Stimulated activated CD4-positive, alpha-beta T cell treated with anti-CD3 and anti-CD28 coated beads, Interleukin-12 subunit alpha, Interleukin-12 subunit beta, amount 100 ng/mL, for 4 hours (primary cell): ENCODE data around the gene NFKBIA.
"Not testable (repeated sequence)": the region's sequence is repeated elsewhere in the genome, so short reads cannot be mapped to it uniquely, and the experiment has no call there.

Experiments
- DNase-seq: peaks from one replicate; pipeline ENCODE4 v3.0.0-alpha.2; 2020

Gene NFKBIA

DNA sequence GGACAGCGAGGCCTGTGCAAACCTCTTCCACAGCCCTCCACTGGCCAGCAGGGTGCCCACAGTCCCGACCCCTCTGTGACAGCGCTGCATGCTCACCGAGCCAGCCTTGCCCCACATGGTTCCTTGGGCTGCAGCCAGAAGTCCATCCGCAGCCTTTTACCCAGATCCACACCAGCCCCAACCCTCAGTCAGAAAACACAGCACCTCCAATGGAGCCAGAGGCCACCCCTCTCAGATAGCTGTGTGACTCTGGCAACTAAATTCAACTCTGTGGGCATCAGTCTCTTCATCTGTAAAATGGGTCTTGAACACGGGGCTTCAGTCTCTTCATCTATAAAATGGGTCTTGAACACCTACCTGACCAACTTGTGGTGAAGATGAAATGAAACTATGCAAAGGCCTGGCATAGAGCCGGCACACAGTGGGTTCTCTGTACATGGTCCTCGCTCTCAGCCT, 38.0 kb downstream of the NFKBIA start:
- DNase-seq, result no peak

DNA sequence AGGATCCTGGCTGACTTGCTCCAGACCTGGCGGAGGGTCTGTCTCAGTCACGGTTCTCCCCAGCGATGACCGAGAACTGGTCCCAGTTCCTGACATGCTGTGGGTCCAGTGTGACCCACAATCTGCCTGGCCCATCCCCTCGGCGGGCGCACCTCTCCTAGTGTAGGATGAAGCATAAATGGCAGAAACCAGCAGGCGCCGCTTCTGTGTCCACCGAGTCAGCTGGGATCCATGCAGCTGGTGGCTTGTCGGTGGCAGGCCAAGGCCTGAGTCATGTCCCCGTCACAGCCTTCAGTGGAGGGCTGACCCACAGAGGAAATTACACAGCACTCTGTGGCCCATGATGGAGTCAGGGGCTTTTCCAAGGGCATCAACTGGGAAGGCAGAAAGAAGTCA, 38.5 kb downstream of the NFKBIA start:
- no peak for DNase-seq

DNA sequence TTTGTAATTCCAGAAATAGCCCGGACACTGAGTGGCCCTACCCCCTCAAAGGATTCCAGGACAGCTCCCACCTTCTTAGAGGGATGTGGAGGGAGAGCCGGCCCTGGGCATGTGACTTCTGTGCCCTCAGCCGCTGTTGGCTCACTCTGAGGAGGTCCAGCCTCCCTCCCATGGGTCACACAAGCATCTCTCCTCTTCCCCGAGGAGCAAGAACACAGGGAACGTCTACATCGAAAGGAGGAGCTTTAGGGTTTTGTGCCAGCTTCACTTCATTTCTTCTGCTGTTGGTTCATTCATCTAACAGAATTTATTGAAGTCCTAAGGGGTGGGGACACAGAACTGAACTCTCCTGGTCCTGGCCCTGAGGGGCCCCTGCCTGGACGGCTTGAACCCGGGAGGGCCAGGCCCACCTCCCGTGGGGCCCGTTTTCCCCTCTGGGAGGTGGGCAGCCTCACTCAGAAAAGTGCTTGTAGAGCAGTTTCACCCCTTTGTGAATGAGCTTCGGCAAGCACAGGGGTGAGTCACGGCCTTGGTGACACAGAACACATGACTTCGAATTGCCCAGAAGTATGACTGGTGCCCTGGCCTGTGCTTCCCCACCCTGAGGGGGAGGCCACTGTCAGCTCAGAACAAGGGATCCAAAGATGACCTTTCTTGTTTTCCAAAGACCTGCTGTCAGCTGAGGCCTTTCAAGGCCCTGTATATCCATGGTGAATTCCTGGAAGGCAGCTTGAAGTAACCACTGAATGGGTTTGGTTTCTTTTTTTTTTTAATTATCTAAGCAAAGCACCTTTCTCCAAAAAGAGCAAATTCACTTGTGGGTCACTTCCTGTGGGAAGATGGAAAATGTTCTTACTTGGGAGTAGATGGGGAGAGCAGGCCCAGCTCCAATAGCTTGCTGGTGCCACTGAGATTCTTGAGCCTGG, 39.2 kb downstream of the NFKBIA start:
- peak; percentile 69 for DNase-seq

DNA sequence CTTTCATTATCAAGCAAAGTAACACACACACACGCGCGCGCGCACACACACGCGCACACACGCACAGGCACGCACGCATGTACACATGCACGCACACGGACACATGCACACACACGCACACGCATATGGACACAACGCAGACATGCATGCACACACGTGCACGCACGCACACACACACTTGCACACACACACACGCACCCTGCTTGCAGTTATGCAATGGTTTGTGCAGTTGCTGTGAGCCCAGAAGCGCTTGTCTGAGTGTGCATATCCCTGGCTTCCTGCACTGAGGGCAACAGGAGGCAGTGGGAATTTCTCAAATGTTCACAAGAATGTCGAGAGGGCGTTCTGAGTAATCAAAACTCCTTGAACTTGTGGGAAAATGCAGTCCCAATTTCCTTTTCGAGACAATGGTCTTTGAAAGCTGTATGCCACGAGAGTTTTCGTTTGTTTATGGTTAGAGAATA, 41.6 kb downstream of the NFKBIA start:
- DNase-seq, result no peak

DNA sequence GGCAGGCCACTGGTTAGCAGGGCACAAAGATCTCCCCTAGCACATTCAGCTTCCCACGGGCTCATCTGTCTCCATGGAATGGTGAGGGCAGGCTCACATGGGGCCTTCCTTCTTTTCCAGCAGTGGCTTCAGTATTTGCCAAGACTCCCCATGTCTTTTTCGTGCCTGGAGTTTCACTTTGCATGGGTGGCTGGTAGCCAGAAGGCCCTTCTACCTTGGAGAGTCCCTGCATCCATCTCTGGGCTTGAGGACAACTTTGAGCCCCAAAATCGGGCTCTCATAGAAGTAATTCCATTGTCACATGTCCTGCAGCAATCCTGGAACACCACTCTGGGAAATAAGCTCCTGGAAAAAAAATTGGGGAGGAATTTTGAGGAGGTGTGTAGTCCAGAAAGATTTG, 42.1 kb downstream of the NFKBIA start:
- DNase-seq, result no peak

DNA sequence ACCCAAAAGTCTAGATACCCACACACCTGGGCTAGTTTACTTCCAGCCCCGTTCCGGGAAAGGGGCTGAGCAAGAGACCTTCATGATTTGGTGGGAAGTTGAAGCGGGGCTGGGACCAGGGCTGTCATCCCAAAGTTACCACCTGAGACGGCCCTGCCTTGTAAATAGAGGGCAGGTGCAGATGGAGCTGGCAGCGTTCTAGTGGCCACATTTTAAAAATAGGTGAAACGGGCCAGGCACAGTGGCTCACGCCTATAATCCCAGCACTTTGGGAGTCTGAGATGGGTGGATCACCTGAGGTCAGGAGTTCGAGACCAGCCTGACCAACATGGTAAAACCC, 43.4 kb downstream of the NFKBIA start:
- no peak for DNase-seq

- not testable (repeated sequence) for DNase-seq
Observed at GRCh38 chr14:35359655-35360054, 44.9 kb downstream of the NFKBIA start.

- no peak for DNase-seq
Observed at GRCh38 chr14:35355981-35356841, 48.3 kb downstream of the NFKBIA start.

DNA sequence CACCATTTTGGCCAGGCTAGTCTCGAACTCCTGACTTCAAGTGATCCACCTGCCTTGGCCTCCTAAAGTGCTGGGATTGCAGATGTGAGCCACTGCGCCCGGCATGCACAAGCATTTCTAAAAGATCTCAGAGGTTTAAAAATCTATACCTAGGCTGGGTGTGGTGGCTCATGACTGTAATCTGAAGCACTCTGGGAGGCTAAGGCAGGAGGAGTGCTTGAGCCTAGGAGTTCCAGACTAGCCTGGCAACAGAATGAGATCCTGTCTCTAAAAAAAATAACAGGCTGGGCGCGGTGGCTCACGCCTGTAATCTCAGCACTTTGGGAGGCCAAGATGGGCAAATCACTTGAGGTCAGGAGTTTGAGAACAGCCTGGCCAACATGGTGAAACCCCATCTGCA, 49.3 kb downstream of the NFKBIA start:
- DNase-seq, result not testable (repeated sequence)

DNA sequence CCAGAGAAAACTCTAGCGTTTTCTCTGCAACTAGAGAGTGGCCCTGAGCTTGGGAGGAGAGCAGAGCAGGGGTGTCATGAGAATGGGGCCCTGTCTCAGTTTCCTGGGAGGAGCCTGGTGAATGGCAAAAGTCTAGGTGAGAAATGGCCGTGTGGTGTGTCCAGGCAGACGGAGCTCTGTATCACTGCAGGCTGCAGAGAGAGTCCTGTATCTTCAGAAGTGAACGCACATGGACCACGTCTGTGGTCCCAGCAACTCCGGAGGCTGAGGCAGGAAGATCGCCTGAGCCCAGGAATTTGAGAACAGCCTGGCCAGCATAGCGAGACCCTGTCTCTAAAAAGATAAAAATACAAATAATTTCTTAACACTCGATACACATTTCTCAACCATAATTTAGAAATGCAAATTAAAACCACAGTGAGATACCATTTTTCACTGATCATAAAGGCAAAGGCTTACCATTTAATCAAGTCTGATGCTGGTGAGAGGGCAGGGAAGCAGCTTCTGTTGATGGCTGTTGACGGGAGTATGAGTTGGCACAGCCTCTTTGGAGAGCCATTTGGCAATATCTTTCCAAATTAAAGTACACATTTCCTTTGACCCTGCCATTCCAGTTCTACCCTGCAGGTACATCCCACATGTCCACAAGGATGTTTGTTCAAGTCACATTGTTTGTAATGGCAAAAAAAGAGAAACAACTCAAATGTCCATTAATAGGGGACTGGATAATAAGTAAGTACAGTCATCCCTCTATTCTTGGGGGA, 51.0 kb downstream of the NFKBIA start:
- no peak for DNase-seq

DNA sequence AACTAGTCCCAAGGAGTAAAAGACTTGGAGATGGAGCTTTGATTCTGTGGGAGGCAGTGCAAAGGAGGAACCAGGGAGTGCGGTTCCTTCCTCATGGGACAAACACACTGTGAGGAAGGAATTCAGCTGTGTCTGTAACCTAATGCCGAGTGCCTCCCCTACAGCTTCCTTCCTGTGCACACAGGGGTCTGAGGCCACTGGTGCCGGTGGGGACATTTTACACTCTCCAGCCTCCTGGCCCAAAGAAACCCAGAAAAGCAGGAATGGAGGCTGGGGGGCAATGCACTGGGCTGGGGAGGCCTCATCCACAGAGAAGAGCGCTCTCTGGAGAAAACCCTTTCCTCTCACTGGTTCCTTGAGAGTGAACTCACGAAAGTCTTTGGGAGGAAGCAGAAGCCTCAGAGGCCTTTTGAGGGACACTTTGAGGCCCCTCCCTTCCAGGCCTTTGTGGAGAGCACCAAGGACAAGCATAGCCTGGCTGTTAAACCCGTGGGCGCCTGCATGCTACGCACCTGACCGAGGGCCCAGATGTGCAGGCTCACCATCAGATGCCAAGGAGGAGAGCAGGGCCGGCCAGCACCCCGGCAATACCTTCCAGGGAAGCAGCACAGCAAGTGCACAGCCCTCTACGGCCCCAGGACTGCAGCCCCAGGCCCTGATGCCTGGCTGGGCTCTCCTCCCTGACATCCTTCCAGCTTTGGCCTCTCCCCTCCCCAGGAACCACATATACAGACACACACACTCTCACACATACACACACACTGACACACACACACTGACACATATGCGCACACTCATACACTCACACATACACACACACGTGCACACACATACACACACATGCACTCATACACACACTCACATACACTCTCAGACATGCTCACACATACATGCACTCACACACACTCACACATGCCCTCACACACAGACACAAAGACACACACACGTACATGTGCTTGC, 52.0 kb downstream of the NFKBIA start:
- DNase-seq, result no peak

- no peak for DNase-seq
Observed at GRCh38 chr14:35351897-35352273, 52.7 kb downstream of the NFKBIA start.
